Measurements from ENCODE around the gene PFN3.

Gene PFN3

GRCh38 chr5:177402271-177403043 is 2.0 kb upstream of the PFN3 start:
- Histone ChIP-seq H3K4me1 (ENCODE audit: insufficient read depth, low read length) (no peaks in the 10 kb centered on the region), H3K36me3 (ENCODE audit: insufficient read depth, low read depth, low read length) (no peaks in the 10 kb centered on the region), H3K27me3 (ENCODE audit: insufficient read depth, low read length) (peaks cover 83% of the 10 kb centered on the region), H3K27ac (ENCODE audit: low read length) (no peak overlapping the region), H3K9ac (ENCODE audit: low read depth, low read length) (no peak overlapping the region), H3K4me3 (ENCODE audit: low read length) (peak overlapping the region; percentile 47), H3K9me3 (ENCODE audit: insufficient read depth, low read depth, low read length) (no peaks in the 10 kb centered on the region)

GRCh38 chr5:177397875-177398390 is 2.5 kb downstream of the PFN3 start:
- Histone ChIP-seq H3K9me3 (ENCODE audit: insufficient read depth, low read depth, low read length) (no peaks in the 10 kb centered on the region), H3K4me1 (ENCODE audit: insufficient read depth, low read length) (no peaks in the 10 kb centered on the region), H3K4me3 (ENCODE audit: low read length) (no peak overlapping the region), H3K9ac (ENCODE audit: low read depth, low read length) (no peak overlapping the region), H3K36me3 (ENCODE audit: insufficient read depth, low read depth, low read length) (no peaks in the 10 kb centered on the region), H3K27me3 (ENCODE audit: insufficient read depth, low read length) (peaks cover 39% of the 10 kb centered on the region), H3K27ac (ENCODE audit: low read length) (no peak overlapping the region)

GRCh38 chr5:177396807-177397206 is 3.7 kb downstream of the PFN3 start:
- Histone ChIP-seq H3K27me3 (ENCODE audit: insufficient read depth, low read length) (peaks cover 28% of the 10 kb centered on the region), H3K9me3 (ENCODE audit: insufficient read depth, low read depth, low read length) (no peaks in the 10 kb centered on the region), H3K9ac (ENCODE audit: low read depth, low read length) (no peak overlapping the region), H3K36me3 (ENCODE audit: insufficient read depth, low read depth, low read length) (no peaks in the 10 kb centered on the region), H3K4me3 (ENCODE audit: low read length) (no peak overlapping the region), H3K4me1 (ENCODE audit: insufficient read depth, low read length) (no peaks in the 10 kb centered on the region), H3K27ac (ENCODE audit: low read length) (no peak overlapping the region)

- Histone ChIP-seq H3K27me3 (ENCODE audit: insufficient read depth, low read length) (peaks cover 21% of the 10 kb centered on the region), H3K4me1 (ENCODE audit: insufficient read depth, low read length) (no peaks in the 10 kb centered on the region), H3K36me3 (ENCODE audit: insufficient read depth, low read depth, low read length) (no peaks in the 10 kb centered on the region), H3K9me3 (ENCODE audit: insufficient read depth, low read depth, low read length) (no peaks in the 10 kb centered on the region), H3K9ac (ENCODE audit: low read depth, low read length) (no peak overlapping the region), H3K4me3 (ENCODE audit: low read length) (no peak overlapping the region), H3K27ac (ENCODE audit: low read length) (no peak overlapping the region)
These were observed 4.4 kb downstream of the PFN3 start for GRCh38 chr5:177396078-177396477.

- H3K4me3 ChIP-seq (ENCODE audit: low read length) = no peak overlapping the region
- H3K4me1 ChIP-seq (ENCODE audit: insufficient read depth, low read length) = no peaks in the 10 kb centered on the region; the same call in 1 of the 2 replicates
- H3K36me3 ChIP-seq (ENCODE audit: insufficient read depth, low read depth, low read length) = no peaks in the 10 kb centered on the region
- H3K27me3 ChIP-seq (ENCODE audit: insufficient read depth, low read length) = peaks cover 14% of the 10 kb centered on the region
- no peaks in the 10 kb centered on the region for H3K9me3 ChIP-seq (ENCODE audit: insufficient read depth, low read depth, low read length)
- no peak overlapping the region for H3K9ac ChIP-seq (ENCODE audit: low read depth, low read length)
- no peak overlapping the region for H3K27ac ChIP-seq (ENCODE audit: low read length)
These were observed 6.5 kb downstream of the PFN3 start for GRCh38 chr5:177393990-177394389.

GRCh38 chr5:177393206-177393765 is 7.2 kb downstream of the PFN3 start:
- no peaks in the 10 kb centered on the region; the same call in 1 of the 2 replicates for H3K4me1 ChIP-seq (ENCODE audit: insufficient read depth, low read length)
- H3K9ac ChIP-seq (ENCODE audit: low read depth, low read length) = no peak overlapping the region
- H3K9me3 ChIP-seq (ENCODE audit: insufficient read depth, low read depth, low read length) = no peaks in the 10 kb centered on the region
- no peak overlapping the region for H3K27ac ChIP-seq (ENCODE audit: low read length)
- peaks cover 21% of the 10 kb centered on the region for H3K27me3 ChIP-seq (ENCODE audit: insufficient read depth, low read length)
- H3K36me3 ChIP-seq (ENCODE audit: insufficient read depth, low read depth, low read length) = no peaks in the 10 kb centered on the region
- no peak overlapping the region for H3K4me3 ChIP-seq (ENCODE audit: low read length)

- H3K4me1 ChIP-seq (ENCODE audit: insufficient read depth, low read length) = no peaks in the 10 kb centered on the region; the same call in 1 of the 2 replicates
These were observed 7.7 kb downstream of the PFN3 start for GRCh38 chr5:177392765-177393164.

GRCh38 chr5:177390363-177391300 is 9.8 kb downstream of the PFN3 start:
- Histone ChIP-seq H3K4me1 (ENCODE audit: insufficient read depth, low read length) (no peaks in the 10 kb centered on the region; the same call in 1 of the 2 replicates), H3K36me3 (ENCODE audit: insufficient read depth, low read depth, low read length) (no peaks in the 10 kb centered on the region), H3K9me3 (ENCODE audit: insufficient read depth, low read depth, low read length) (no peaks in the 10 kb centered on the region), H3K9ac (ENCODE audit: low read depth, low read length) (peak overlapping the region; percentile 47; the same call in 1 of the 2 replicates), H3K27ac (ENCODE audit: low read length) (no peak overlapping the region), H3K27me3 (ENCODE audit: insufficient read depth, low read length) (peaks cover 26% of the 10 kb centered on the region), H3K4me3 (ENCODE audit: low read length) (no peak overlapping the region)

More at GRCh38 chr5:177392765-177393164, 7.7 kb downstream of the PFN3 start:
- Histone ChIP-seq H3K4me3 (ENCODE audit: low read length) (no peak overlapping the region), H3K9me3 (ENCODE audit: insufficient read depth, low read depth, low read length) (no peaks in the 10 kb centered on the region), H3K27ac (ENCODE audit: low read length) (no peak overlapping the region), H3K36me3 (ENCODE audit: insufficient read depth, low read depth, low read length) (no peaks in the 10 kb centered on the region), H3K9ac (ENCODE audit: low read depth, low read length) (no peak overlapping the region), H3K27me3 (ENCODE audit: insufficient read depth, low read length) (peaks cover 26% of the 10 kb centered on the region)

GRCh38 chr5:177389241-177390169 is 11.0 kb downstream of the PFN3 start:
- Histone ChIP-seq H3K4me3 (ENCODE audit: low read length) (no peak overlapping the region), H3K27me3 (ENCODE audit: insufficient read depth, low read length) (peaks cover 26% of the 10 kb centered on the region), H3K9ac (ENCODE audit: low read depth, low read length) (no peak overlapping the region), H3K9me3 (ENCODE audit: insufficient read depth, low read depth, low read length) (no peaks in the 10 kb centered on the region), H3K27ac (ENCODE audit: low read length) (no peak overlapping the region), H3K4me1 (ENCODE audit: insufficient read depth, low read length) (no peaks in the 10 kb centered on the region; the same call in 1 of the 2 replicates), H3K36me3 (ENCODE audit: insufficient read depth, low read depth, low read length) (no peaks in the 10 kb centered on the region)

- H3K36me3 ChIP-seq (ENCODE audit: insufficient read depth, low read depth, low read length) = no peaks in the 10 kb centered on the region
- no peak overlapping the region for H3K4me3 ChIP-seq (ENCODE audit: low read length)
- H3K9me3 ChIP-seq (ENCODE audit: insufficient read depth, low read depth, low read length) = no peaks in the 10 kb centered on the region
- H3K9ac ChIP-seq (ENCODE audit: low read depth, low read length) = no peak overlapping the region
- peaks cover 26% of the 10 kb centered on the region for H3K27me3 ChIP-seq (ENCODE audit: insufficient read depth, low read length)
- H3K4me1 ChIP-seq (ENCODE audit: insufficient read depth, low read length) = no peaks in the 10 kb centered on the region; the same call in 1 of the 2 replicates
- H3K27ac ChIP-seq (ENCODE audit: low read length) = no peak overlapping the region
These were observed 11.9 kb downstream of the PFN3 start for GRCh38 chr5:177388521-177389052.

All from iPS-20b (cell line).